ENCODE results near the gene B2M.

Gene B2M

GRCh38 chr15:44663410-44664308, 47.7 kb upstream of the B2M start, which contains the start of gene SPG11:
SPG11 (minus strand) TSS chr15:44663662; CDS start chr15:44663647, 15 bp downstream.
- TF ChIP-seq CTCF (IDR thresholded peaks at IDR 0.05; ENCODE audit: borderline replicate concordance, extremely low read depth, low read length, poor library complexity, severe bottlenecking) (peak; percentile 95), EZH2 (IDR thresholded peaks at IDR 0.05; ENCODE audit: borderline replicate concordance, low read depth, low read length, severe bottlenecking) (no peak)
- peak within 1 kb of the TSS; percentile 99 for H3K27ac ChIP-seq (ENCODE audit: low read length)
- H3K9ac ChIP-seq (ENCODE audit: low read depth, low read length): peak within 1 kb of the TSS; percentile 98
- peaks cover 38% of the 10 kb centered on the region for H3K4me1 ChIP-seq (ENCODE audit: insufficient read depth, low read length)
- no peaks in the 10 kb centered on the region for H3K27me3 ChIP-seq (ENCODE audit: insufficient read depth, low read length, poor library complexity)
- ATAC-seq (ENCODE audit: insufficient read depth, low read depth): peak; percentile 91
- no peaks in the 10 kb centered on the region for H4K20me1 ChIP-seq (ENCODE audit: insufficient read depth, low read length)
- peak within 1 kb of the TSS; percentile 73 for H3K4me2 ChIP-seq (ENCODE audit: insufficient read depth, low read length)
- H3K4me3 ChIP-seq (ENCODE audit: low read depth in 1 of 2, low read length in 2 of 2): peak within 1 kb of the TSS; percentile 34 to 85
- H2AFZ ChIP-seq (ENCODE audit: low read depth, low read length): peak within 1 kb of the TSS; percentile 96
- H3K79me2 ChIP-seq (ENCODE audit: insufficient read depth, low read length): peaks cover 35% of the 10 kb centered on the region
- no peaks in the 10 kb centered on the region for H3K9me3 ChIP-seq (ENCODE audit: insufficient read depth, low read length, severe bottlenecking)
- DNase-seq: peak; percentile 97
- H3K36me3 ChIP-seq (ENCODE audit: insufficient read depth, low read length): peaks cover 15% of the 10 kb centered on the region

GRCh38 chr15:44666210-44667038, 44.9 kb upstream of the B2M start:
- no peak for TF ChIP-seq EZH2 (IDR thresholded peaks at IDR 0.05; ENCODE audit: borderline replicate concordance, low read depth, low read length, severe bottlenecking)
- no peak for TF ChIP-seq CTCF (IDR thresholded peaks at IDR 0.05; ENCODE audit: borderline replicate concordance, extremely low read depth, low read length, poor library complexity, severe bottlenecking)
- no peak for DNase-seq

DNA sequence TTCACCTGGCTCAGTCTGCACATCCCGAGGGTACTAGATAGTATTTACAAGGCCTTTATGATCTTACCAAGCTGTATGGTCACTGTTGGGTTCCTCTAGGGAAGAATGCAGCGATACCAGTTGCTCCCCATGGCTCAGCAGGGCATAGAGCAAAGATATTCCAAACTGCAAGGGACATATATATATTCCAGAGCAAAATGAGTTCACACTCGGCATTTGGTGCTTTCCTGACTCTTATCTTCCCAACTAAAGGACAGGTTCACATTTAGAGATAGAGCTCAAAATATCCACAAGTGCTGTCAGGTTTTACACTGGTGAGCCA, 44.3 kb upstream of the B2M start:
- Histone ChIP-seq H3K9ac (ENCODE audit: low read depth, low read length) (no peak overlapping the region), H3K9me3 (ENCODE audit: insufficient read depth, low read length, severe bottlenecking) (no peaks in the 10 kb centered on the region), H3K36me3 (ENCODE audit: insufficient read depth, low read length) (no peaks in the 10 kb centered on the region; the same call in 1 of the 2 replicates), H3K79me2 (ENCODE audit: insufficient read depth, low read length) (peaks cover 23% of the 10 kb centered on the region), H3K4me1 (ENCODE audit: insufficient read depth, low read length) (peaks cover 36% of the 10 kb centered on the region), H3K4me3 (ENCODE audit: low read depth in 1 of 2, low read length in 2 of 2) (no peak overlapping the region), H4K20me1 (ENCODE audit: insufficient read depth, low read length) (no peaks in the 10 kb centered on the region), H2AFZ (ENCODE audit: low read depth, low read length) (no peak overlapping the region), H3K27ac (ENCODE audit: low read length) (no peak overlapping the region), H3K4me2 (ENCODE audit: insufficient read depth, low read length) (no peak overlapping the region), H3K27me3 (ENCODE audit: insufficient read depth, low read length, poor library complexity) (no peaks in the 10 kb centered on the region)
- no peak for DNase-seq
- TF ChIP-seq EZH2 (IDR thresholded peaks at IDR 0.05; ENCODE audit: borderline replicate concordance, low read depth, low read length, severe bottlenecking) (no peak), CTCF (IDR thresholded peaks at IDR 0.05; ENCODE audit: borderline replicate concordance, extremely low read depth, low read length, poor library complexity, severe bottlenecking) (no peak)
- ATAC-seq (ENCODE audit: insufficient read depth, low read depth): no peak

More at GRCh38 chr15:44666210-44667038, 44.9 kb upstream of the B2M start:
- Histone ChIP-seq H3K9me3 (ENCODE audit: insufficient read depth, low read length, severe bottlenecking) (no peaks in the 10 kb centered on the region), H3K4me2 (ENCODE audit: insufficient read depth, low read length) (no peak overlapping the region), H3K27ac (ENCODE audit: low read length) (no peak overlapping the region), H2AFZ (ENCODE audit: low read depth, low read length) (no peak overlapping the region), H3K36me3 (ENCODE audit: insufficient read depth, low read length) (no peaks in the 10 kb centered on the region; the same call in 1 of the 2 replicates), H3K4me3 (ENCODE audit: low read depth in 1 of 2, low read length in 2 of 2) (no peak overlapping the region), H3K79me2 (ENCODE audit: insufficient read depth, low read length) (peaks cover 28% of the 10 kb centered on the region), H3K9ac (ENCODE audit: low read depth, low read length) (no peak overlapping the region), H3K27me3 (ENCODE audit: insufficient read depth, low read length, poor library complexity) (no peaks in the 10 kb centered on the region), H3K4me1 (ENCODE audit: insufficient read depth, low read length) (peaks cover 42% of the 10 kb centered on the region), H4K20me1 (ENCODE audit: insufficient read depth, low read length) (no peaks in the 10 kb centered on the region)
- ATAC-seq (ENCODE audit: insufficient read depth, low read depth): no peak

Data from DND-41 (cell line).